Measurements from ENCODE around the gene IP6K3.

Gene IP6K3

DNA sequence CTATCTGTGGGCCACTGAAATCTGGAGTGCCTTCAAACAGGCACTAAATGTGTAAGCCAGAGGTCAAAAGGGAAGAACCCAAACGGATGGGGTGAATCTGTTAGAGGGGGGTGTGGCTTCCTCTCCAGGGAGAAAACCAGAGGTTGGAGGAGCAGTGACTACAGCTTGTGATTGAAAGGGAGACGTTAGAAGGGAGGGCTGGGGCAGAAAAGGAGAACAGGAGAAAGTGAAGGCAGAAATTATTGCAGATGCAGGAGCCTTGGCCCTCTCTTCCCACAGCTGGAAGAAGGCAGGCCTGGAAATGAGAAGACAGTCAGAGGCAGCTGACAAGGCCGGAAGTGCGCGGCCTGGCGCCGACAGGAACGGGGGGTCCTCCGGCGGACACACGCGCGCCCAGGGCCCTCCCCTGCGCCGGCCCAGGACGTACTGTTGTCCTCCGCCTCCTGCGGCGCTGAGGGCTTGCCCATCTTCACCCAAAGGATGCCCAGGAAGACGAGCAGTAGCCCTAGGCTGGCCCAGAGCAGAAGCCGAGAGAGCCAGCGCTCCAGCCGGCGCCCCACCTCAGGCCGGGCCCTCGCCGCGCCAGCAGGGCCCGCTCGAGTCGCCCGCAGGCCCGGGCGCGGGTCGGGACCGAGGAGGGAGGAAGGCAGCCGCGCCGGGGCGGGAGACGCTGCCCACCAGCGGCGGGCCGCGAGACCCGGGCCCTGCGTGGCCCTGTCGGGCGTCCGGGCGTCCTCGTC lies 41.4 kb upstream of the IP6K3 start:
- H3K36me3 ChIP-seq (ENCODE audit: insufficient read depth) = no peaks in the 10 kb centered on the region
- H3K4me2 ChIP-seq = peak overlapping the region; percentile 82
- peak overlapping the region; percentile 60 for H3K27ac ChIP-seq
- H3K4me3 ChIP-seq (IDR thresholded peaks at IDR 0.05; ENCODE audit: insufficient read depth, low read depth, low read length) = no peak overlapping the region
- H3K79me2 ChIP-seq (ENCODE audit: insufficient read depth, low read depth) = peaks cover 12% of the 10 kb centered on the region; the same call in 1 of the 2 replicates
- peak overlapping the region; percentile 85 for H3K9ac ChIP-seq
- peak overlapping the region; percentile 68 for H2AFZ ChIP-seq (ENCODE audit: low read depth)
- H3K4me1 ChIP-seq (ENCODE audit: low read depth, poor library complexity, severe bottlenecking) = peaks cover 13% of the 10 kb centered on the region
- TF ChIP-seq, protein P1, sequence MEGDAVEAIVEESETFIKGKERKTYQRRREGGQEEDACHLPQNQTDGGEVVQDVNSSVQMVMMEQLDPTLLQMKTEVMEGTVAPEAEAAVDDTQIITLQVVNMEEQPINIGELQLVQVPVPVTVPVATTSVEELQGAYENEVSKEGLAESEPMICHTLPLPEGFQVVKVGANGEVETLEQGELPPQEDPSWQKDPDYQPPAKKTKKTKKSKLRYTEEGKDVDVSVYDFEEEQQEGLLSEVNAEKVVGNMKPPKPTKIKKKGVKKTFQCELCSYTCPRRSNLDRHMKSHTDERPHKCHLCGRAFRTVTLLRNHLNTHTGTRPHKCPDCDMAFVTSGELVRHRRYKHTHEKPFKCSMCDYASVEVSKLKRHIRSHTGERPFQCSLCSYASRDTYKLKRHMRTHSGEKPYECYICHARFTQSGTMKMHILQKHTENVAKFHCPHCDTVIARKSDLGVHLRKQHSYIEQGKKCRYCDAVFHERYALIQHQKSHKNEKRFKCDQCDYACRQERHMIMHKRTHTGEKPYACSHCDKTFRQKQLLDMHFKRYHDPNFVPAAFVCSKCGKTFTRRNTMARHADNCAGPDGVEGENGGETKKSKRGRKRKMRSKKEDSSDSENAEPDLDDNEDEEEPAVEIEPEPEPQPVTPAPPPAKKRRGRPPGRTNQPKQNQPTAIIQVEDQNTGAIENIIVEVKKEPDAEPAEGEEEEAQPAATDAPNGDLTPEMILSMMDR (conservative IDR thresholded peaks at IDR 0.05; ENCODE audit: low read depth, low read length) = no peak
- H4K20me1 ChIP-seq (ENCODE audit: insufficient read depth) = no peaks in the 10 kb centered on the region
- H3K27me3 ChIP-seq (ENCODE audit: insufficient read depth, low read depth) = peaks cover 21% of the 10 kb centered on the region; the same call in 1 of the 2 replicates

DNA sequence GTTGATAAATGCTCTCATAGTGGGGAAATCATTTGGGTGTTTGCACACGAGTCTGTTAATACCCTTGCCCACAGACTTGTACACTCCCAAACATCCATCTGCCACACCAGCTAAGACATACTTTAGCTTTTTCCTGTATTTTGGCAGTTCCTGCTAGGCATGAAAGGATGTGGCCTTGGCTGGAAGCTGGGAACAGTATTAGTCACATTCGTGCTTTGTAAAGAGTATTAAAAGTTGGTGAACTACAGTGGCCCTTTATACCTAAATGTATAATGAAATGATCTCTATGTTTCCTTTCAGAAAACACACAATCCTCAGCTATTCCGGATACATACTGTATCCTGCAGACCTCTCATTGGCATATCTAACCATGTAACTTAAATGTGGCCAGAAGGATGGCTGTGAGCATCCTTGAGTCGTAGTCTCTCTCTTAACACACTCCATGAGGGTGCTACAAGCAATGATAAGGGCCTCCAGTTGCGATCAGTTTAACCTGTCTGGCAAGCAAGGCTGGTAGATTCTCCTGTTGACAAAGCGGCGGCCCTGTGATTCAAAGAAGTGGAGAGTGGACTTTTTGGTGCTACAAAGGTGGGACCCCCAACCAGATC lies 40.7 kb upstream of the IP6K3 start:
- peaks cover 13% of the 10 kb centered on the region for H3K4me1 ChIP-seq (ENCODE audit: low read depth, poor library complexity, severe bottlenecking)

DNA sequence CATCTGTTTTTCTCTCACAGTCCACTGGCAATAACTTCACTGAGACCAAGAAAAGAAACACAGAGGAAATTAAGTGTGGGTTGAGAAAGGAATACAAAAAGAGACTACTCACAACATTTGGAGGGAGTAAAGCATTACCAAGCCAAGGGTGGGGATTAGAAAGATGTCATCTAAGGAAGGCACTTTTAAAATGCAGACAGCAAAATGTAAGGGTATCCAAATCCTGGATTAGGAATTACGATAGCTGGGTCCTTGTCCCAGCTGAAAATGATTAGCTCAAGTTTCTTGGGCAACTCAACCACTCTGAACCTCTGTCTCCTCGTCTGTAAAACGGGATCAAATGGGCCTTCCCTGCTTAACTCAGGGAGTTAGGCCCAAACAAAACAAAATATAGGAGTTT lies 40.0 kb upstream of the IP6K3 start:
- no peaks in the 10 kb centered on the region for H4K20me1 ChIP-seq (ENCODE audit: insufficient read depth)
- H2AFZ ChIP-seq (ENCODE audit: low read depth) = no peak overlapping the region
- TF ChIP-seq, protein P1 (conservative IDR thresholded peaks at IDR 0.05; ENCODE audit: low read depth, low read length) = no peak
- H3K27me3 ChIP-seq (ENCODE audit: insufficient read depth, low read depth) = peaks cover 7% of the 10 kb centered on the region; the same call in 1 of the 2 replicates
- 0 out of 2 replicates have a peak overlapping the region, but pooled peaks have one; percentile 82 for H3K4me2 ChIP-seq
- H3K36me3 ChIP-seq (ENCODE audit: insufficient read depth) = no peaks in the 10 kb centered on the region
- H3K27ac ChIP-seq = no peak overlapping the region
- H3K9ac ChIP-seq = no peak overlapping the region
- no peak overlapping the region for H3K4me3 ChIP-seq (IDR thresholded peaks at IDR 0.05; ENCODE audit: insufficient read depth, low read depth, low read length)
- H3K4me1 ChIP-seq (ENCODE audit: low read depth, poor library complexity, severe bottlenecking) = peaks cover 13% of the 10 kb centered on the region
- peaks cover 12% of the 10 kb centered on the region; the same call in 1 of the 2 replicates for H3K79me2 ChIP-seq (ENCODE audit: insufficient read depth, low read depth)

More for the DNA sequence above, 40.7 kb upstream of the IP6K3 start:
- peaks cover 14% of the 10 kb centered on the region; the same call in 1 of the 2 replicates for H3K27me3 ChIP-seq (ENCODE audit: insufficient read depth, low read depth)
- H3K36me3 ChIP-seq (ENCODE audit: insufficient read depth) = no peaks in the 10 kb centered on the region
- no peak overlapping the region for H2AFZ ChIP-seq (ENCODE audit: low read depth)
- peaks cover 12% of the 10 kb centered on the region; the same call in 1 of the 2 replicates for H3K79me2 ChIP-seq (ENCODE audit: insufficient read depth, low read depth)
- TF ChIP-seq, protein P1 (conservative IDR thresholded peaks at IDR 0.05; ENCODE audit: low read depth, low read length) = no peak
- peak overlapping the region; percentile 82 for H3K4me2 ChIP-seq
- H3K9ac ChIP-seq = peak overlapping the region; percentile 85; the same call in 1 of the 2 replicates
- H3K27ac ChIP-seq = peak overlapping the region; percentile 60; the same call in 1 of the 2 replicates
- H4K20me1 ChIP-seq (ENCODE audit: insufficient read depth) = no peaks in the 10 kb centered on the region
- no peak overlapping the region for H3K4me3 ChIP-seq (IDR thresholded peaks at IDR 0.05; ENCODE audit: insufficient read depth, low read depth, low read length)

DNA sequence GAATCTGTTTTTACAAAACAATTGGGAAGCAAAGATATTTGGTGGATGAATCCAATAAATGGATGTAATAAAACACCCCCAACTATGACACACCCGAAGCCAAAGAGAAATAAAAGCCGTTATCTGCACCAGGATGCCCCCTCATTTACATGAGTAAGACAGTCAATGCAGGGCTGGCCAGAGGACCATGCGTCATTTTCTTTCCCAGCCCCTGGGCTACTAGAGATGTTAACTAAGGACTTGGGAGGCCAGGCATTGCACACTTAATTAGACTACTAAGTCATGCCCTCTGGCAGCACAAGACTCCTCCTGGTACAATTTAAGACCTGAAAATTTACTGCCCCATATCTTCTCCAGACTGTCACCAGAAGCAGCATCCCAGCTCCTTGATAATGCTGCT lies 39.1 kb upstream of the IP6K3 start:
- Histone ChIP-seq H3K4me3 (IDR thresholded peaks at IDR 0.05; ENCODE audit: insufficient read depth, low read depth, low read length) (no peak overlapping the region), H3K27me3 (ENCODE audit: insufficient read depth, low read depth) (no peaks in the 10 kb centered on the region; the same call in 1 of the 2 replicates), H3K27ac (no peak overlapping the region), H4K20me1 (ENCODE audit: insufficient read depth) (no peaks in the 10 kb centered on the region), H3K4me2 (no peak overlapping the region), H3K4me1 (ENCODE audit: low read depth, poor library complexity, severe bottlenecking) (peaks cover 13% of the 10 kb centered on the region), H3K36me3 (ENCODE audit: insufficient read depth) (no peaks in the 10 kb centered on the region), H3K79me2 (ENCODE audit: insufficient read depth, low read depth) (peaks cover 12% of the 10 kb centered on the region; the same call in 1 of the 2 replicates), H2AFZ (ENCODE audit: low read depth) (no peak overlapping the region), H3K9ac (no peak overlapping the region)
- TF ChIP-seq, protein P1 (conservative IDR thresholded peaks at IDR 0.05; ENCODE audit: low read depth, low read length) = no peak
